Ramos (cell line): ENCODE data around the gene GBE1.
"Not testable (repeated sequence)": the region's sequence is repeated elsewhere in the genome, so short reads cannot be mapped to it uniquely, and the experiment has no call there.

ENCODE experiments used
- in situ Hi-C: fragments of 300-500 bp; cut with MboI; formaldehyde crosslinking; loops from one replicate; pipeline ENCODE4 v1.14.3; 2022; ENCODE audit warnings: low sequenced_read_pairs; ENCODE audit not compliant: unreplicated experiment

The GBE1 gene

GRCh38 chr3:81760924-81761903, at the start of gene GBE1:
Gene GBE1 (minus strand): TSS chr3:81761645. CDS start chr3:81761517, 128 bp downstream.
- in situ Hi-C loops = no loop called here

DNA sequence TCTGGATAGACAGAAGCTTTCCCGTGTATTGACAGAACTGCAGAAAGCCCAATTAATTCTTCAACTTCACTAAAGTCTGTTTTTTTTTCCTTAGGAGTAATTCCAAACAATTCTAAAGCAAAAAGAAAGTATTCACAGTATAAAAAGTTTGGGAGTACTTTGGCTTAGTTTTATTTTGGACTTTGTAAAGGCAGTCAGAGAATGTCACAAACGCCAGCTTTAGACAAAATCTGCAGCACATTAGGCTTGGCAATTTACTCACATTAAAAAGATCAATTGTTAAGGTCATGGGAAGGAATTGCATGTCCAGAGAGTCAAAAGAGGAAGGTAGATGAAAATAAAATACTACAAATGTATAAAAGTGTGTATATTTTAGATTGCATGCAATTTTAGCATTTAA, 47.5 kb upstream of the GBE1 start:
- in situ Hi-C loops = no loop called here

GRCh38 chr3:81799403-81799802, 38.0 kb upstream of the GBE1 start:
- in situ Hi-C loops = no loop called here

DNA sequence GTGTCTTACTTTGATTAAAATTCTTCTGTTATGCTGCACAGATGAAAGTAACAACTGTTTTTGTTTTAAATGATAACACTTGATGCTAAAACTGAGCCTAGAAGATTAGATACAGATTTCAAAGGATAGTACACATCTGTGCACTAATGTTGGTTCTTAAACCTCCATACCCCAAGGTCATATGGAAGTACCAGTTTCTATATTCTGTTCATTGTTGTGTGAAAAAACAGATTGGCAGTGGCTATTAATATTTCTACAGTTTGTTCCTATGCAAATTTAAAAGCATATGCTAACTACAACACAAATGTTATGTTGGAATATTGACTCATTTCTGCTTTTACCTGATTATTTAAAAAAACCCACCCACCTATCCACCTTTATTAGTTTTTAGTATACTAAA, 32.0 kb upstream of the GBE1 start:
- in situ Hi-C loops = no loop called here

DNA sequence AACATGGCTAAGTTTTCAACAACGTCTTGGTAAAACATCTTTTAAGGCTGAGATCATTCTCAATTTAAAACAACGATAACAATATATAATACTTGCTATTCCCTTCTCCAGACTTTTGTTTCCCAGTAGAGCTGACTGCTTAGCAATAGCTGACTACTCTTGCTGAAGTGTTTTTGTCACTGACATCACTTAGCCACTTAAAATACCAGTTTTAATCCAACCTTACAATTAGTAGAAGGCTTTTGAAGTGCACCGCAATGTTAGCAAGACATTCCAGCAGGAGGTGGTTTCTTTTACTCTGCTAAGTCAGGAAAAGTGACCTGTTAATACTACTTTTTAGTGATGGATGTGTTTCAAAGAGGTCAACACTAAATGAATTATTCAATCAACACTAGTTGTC, 28.7 kb upstream of the GBE1 start:
- in situ Hi-C loops = no loop called here

DNA sequence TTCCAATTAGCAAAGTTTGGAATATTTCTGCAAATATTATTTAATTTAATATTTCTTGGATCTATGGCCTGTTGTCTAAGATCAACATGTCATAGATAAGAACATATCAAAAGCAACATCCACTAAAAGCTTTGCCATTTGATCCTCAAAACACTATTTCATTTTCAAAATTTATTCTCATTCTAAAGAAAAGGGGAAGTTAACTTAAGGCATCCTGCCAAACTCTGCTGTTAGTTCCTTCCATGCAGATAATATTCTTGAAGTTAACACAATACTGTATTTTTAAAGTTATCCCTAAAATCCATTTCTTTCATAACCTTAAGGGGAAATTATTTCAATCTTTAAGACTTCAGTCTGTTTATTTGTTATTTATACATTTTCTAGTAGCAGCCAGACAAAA, 28.2 kb upstream of the GBE1 start:
- in situ Hi-C loops = no loop called here

DNA sequence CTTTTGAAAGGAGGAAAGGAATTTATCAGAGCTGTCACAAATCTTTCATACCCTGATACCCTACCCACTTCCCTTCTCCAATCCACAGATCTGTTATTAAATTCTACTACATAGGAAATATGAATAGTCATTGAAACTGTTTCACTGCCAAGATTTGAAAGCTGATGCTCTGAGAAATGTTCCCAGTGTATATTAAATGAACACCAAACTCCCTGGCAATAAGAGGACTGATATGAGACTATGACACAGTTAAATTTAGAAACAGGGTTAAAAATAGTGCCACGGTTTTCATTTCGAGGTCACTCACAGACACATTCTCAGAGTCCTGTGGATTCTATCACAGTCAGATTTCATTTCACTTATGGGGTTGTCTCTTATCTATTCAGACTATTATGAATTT, 27.2 kb upstream of the GBE1 start:
- in situ Hi-C loops = no loop called here

GRCh38 chr3:81788044-81788443, 26.6 kb upstream of the GBE1 start:
- in situ Hi-C loops = no loop called here

GRCh38 chr3:81782585-81782984, 21.1 kb upstream of the GBE1 start:
- in situ Hi-C loops = no loop called here

GRCh38 chr3:81778678-81779182, 17.3 kb upstream of the GBE1 start:
- in situ Hi-C loops = no loop called here

DNA sequence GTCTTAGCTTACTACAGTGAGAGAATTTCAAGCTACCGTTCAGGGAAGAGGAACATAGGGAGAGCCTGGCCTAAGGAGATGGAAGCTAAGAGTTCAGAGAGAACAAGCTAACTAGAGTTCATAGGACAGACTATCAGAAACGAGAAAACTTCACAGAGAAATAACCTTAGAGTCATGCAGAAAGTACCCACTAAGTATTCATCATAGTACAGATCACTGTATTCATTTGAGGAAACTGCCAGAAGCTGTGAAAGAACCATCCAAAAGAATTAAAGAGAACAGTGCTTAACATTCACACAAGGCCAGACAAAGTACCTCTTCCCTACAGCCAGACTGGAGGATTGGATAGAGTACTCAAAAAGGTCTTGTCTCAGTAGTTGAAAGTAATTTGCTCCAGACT, 15.2 kb upstream of the GBE1 start:
- in situ Hi-C loops = no loop called here

- in situ Hi-C loops = no loop called here
Measured at GRCh38 chr3:81770710-81771109, 9.3 kb upstream of the GBE1 start.

DNA sequence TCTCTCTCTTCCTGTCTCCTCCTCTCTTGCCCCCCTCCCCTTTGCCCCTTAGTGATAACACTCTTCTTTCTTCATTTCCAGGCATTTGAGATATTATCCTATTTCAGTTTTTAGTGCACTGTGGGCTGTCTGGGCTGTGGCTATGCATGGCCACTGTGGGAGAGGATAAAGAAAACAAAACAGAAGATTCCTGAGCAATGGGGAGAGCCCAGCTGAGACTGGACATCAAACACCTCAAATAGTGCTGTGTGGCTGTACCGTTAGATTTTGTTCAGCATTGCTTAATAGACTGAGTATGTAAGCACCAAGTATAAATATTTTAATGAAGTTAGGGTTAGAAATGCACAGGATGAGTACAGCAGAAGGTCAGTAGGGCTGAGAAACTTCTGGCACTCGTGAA, 7.9 kb upstream of the GBE1 start:
- in situ Hi-C loops = no loop called here

- in situ Hi-C loops = not testable (repeated sequence)
Measured at GRCh38 chr3:81767250-81767859, 5.9 kb upstream of the GBE1 start.

GRCh38 chr3:81765400-81765799, 4.0 kb upstream of the GBE1 start:
- in situ Hi-C loops = no loop called here

DNA sequence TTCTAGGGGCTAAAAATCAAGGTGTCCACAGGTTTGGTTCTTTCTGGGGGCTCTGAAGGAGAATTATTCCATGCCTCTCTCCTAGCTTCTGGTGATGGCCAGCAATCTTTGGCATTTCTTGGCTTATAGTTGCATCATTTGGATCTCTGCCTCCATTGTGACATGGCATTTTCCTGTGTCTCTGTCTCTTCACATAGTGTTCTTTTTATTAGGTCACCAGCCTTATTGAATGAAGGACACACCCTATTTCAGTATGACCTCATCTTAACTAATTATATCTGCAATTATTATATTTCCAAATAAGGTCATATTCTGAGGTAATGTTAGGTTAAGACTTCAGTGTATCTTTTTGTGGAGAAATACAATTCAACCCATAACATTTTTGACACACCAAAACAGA, 3.2 kb upstream of the GBE1 start:
- in situ Hi-C loops = no loop called here

GRCh38 chr3:81764002-81764401, 2.6 kb upstream of the GBE1 start:
- in situ Hi-C loops = no loop called here

GRCh38 chr3:81763001-81763400, 1.6 kb upstream of the GBE1 start:
- in situ Hi-C loops = no loop called here

DNA sequence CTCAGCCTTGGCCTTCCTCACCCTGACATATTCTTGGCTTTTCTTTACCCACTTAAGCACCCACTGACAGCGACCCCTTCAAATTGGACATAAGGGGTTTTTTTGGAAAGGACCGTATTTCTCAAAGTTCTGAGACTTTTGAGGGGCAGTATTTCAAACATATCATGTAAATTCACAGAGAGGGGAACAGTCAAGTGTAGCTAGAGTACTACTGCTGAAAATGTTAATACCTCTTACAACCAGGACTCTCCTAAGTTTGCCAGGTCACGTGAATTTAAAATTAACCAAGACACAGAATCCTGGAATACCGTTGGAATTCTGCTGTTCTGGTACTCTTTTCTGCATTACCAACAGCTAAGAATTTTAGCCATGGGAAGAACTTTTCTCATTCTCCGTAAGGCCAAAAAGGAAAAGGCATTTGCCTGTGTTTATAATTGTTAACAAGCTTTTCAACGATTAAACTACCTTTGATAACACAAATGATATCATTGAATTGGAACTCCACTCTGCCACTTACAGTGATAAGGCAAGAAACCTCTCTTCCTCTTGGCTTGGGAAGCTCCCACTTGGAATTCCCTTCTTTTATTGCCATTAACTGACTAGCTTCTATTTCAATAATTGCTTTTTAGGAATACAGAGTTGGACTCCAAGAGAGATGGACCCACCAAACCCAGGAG, 597 bp upstream of the GBE1 start:
- in situ Hi-C loops = no loop called here

- in situ Hi-C loops = no loop called here
Measured at GRCh38 chr3:81760215-81760614, 1.2 kb downstream of the GBE1 start.

DNA sequence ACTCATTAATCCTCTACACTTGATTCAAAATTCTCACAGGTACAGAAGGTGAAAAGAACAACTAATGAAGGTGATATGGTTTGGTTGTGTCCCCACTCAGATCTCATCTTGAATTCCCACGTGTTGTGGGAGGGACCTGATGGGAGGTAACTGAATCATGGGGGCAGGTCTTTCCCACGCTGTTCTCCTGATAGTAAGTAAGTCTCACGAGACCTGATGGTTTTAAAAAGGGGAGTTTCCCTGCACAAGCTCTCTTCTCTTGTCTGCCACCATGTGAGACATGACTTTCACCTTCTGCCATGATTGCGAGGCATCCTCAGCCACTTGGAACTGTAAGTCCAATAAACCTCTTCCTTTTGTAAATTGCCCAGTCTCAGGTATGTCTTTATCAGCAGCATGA, 2.7 kb downstream of the GBE1 start:
- in situ Hi-C loops = not testable (repeated sequence)
